NCI-H2196 (cell line): ENCODE data around the gene NADSYN1.
"Not testable (repeated sequence)": the region's sequence is repeated elsewhere in the genome, so short reads cannot be mapped to it uniquely, and the experiment has no call there.

Experiments
- DNase-seq: peaks from one replicate; lab custom pipeline; 2025; ENCODE audit not compliant: unreplicated experiment; lab: John Stamatoyannopoulos, UW

NADSYN1 gene

DNA sequence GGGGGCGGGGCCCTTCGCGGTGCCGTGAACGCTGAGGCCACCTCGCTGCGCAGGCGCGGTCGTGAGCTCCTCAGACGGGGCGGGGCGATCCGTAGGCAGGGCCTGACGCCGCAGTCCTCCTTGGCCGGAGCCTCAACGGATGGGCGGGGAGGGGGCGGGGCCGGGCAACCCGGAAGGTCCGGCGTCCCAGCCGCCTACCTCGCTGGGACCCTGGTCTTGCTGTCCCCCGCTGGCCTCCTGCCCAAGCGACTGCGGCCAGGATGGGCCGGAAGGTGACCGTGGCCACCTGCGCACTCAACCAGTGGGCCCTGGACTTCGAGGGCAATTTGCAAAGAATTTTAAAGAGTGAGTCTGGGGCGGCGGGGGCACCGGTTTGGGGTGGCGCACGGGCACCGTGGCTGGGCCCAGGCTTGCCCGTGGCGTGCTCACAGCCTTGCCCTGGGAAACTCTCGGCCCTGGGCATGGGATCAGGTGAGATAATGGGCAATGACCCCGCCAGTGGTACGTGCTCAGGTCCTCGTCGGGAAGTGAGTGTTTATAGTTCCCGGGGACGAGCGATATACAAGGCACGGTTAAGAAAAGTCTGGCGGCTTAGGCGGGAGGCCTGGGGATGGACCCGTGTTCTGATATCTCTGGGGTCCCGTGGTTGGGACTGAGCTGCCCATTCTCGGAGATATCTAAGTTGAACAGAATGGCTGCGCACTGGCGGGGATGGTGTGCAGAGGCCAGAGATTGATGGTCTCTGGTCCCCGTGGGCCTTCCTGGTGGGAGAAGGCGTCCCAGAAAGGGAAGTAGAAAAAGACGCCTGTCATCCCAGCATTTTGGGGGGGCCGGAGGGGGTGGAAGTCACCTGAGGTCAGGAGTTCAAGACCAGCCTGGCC lies at the start of gene NADSYN1:
Gene NADSYN1 (plus strand): TSS at position 167 of the 881 bp plus-strand sequence. CDS start 94 bp downstream, at position 261.
- DNase-seq: peak; percentile 95

DNA sequence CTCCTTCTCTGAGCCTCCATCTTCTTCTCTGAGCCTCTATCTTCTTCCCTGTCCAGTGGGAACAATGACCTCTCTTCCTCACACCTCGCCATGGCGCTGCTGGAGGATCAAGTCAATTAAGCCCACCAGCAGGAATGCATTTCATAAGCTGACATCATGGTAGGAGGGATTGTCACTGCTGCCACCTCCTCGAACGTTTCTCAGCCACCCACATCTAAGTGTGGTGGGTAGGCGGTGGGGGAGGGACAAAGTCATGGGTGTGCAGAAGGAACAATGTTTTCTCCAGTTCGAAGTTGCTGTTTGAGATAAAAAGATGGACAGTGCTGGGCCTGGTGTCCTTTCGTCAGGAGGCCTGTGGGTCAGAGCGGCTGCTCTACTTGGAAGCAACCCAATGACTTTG lies 48.8 kb upstream of the NADSYN1 start:
- no peak for DNase-seq

DNA sequence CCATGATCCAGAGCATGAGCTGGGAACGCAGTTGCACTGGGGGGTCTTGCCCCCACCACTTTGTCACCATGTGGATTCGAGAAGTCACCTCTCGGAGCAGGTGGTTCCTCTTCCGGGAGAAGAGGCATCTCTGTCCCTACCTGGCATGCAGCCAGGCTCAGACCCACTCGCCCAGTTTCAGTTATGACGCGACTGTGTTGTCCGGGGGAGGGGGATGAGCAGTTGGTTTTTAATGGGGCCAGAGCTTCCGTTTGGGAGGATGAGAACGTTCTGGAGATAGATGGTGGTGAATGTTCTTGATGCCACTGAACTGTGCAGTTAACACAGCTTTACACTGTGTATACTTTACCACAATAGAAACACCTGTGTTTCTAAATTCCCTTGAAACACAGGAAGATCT lies 46.3 kb upstream of the NADSYN1 start:
- DNase-seq: no peak

DNA sequence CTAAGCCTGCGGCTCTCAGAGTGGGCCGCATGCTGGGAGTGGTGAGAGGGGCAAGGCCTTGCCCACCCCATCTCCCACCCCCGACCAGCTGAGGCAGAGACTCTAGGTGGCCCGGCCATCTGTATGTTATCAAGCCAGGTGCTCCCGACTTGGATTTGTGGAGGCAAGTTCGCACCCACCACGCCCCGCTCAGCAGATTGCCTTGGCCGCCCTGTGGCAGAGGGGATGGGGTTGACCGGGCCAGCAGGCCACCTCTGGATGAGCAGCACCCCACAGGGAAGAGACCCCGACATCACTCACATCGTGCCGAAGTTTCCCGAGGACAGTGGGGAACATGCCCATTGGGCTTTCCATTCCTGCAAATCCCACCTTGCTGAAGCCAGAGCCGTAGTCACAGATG lies 45.6 kb upstream of the NADSYN1 start:
- no peak for DNase-seq

DNA sequence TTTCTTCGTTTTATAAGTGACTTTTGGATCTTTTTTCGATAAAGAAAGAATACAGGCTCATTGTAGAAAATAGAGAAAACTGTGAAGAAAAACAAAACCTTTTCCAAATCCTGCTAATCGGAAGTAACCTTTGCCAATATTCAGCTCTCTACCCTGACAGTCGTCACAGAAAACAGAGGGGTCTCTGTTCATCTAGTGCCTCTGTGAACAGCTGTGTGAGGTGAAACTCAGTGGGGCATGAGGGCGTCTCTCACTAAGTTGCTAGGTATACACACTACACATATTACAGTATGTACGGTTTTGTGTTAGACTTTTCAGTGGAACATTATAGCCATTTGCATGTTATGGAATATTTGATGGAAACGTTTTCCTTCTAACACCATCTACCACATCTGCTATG lies 44.2 kb upstream of the NADSYN1 start:
- no peak for DNase-seq

DNA sequence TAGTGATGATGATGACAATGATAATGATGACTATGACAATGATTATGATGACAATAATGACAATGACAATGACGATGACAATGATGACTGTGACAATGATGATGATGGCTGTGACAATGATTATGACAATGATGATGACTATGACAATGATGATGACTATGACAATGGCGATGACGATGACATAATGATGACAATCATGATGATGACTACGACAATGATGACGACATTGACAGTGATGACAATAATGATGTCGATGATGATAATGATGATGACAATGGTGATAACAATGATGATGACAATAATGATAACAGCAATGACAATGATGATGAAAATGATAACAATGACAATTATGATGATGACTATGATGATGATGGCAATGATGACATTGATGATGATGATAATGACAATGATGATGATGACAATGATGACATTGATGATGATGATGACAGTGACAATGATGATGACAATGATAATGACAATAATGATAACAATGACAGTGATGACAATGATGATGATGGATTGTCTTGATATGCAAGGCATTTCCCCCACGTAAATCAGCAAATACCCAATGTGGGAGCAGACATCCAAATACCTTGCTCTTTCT lies 42.5 kb upstream of the NADSYN1 start:
- no peak for DNase-seq

DNA sequence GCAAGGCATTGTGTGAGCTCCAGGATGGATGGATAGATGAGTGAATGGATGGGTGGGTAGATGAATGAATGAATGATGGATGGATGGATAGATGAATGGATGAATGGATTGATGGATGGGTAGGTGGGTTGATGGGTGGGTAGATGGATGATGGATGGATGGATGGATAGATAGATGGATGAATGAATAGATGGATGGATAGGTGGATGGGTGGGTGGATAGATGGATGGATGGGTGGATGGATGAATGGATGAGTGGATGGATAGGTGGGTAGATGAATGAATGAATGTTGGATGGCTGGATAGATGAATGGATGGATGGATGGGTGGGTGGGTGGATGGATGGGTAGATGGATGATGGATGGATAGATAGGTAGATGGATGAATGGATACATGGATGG lies 38.4 kb upstream of the NADSYN1 start:
- no peak for DNase-seq

DNA sequence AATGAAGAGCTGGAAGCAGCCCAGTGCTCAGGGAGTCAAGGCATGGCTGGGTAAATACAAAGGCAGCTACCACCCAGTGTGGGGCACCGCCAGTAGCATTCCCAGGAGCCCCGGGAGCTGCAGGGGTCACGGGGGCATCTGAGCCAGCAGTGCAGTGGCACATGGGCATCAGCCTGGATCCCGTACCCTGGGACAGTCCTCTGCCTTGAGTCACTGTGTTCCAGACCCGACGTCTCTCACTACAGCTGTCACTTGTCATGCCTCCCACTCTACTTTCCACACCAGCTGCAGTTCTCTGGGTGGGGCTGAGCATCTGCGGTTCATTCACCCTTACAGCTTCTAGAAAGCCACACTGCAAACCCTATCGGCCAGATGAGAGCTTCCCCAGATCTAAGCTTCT lies 34.4 kb upstream of the NADSYN1 start:
- DNase-seq: no peak

DNA sequence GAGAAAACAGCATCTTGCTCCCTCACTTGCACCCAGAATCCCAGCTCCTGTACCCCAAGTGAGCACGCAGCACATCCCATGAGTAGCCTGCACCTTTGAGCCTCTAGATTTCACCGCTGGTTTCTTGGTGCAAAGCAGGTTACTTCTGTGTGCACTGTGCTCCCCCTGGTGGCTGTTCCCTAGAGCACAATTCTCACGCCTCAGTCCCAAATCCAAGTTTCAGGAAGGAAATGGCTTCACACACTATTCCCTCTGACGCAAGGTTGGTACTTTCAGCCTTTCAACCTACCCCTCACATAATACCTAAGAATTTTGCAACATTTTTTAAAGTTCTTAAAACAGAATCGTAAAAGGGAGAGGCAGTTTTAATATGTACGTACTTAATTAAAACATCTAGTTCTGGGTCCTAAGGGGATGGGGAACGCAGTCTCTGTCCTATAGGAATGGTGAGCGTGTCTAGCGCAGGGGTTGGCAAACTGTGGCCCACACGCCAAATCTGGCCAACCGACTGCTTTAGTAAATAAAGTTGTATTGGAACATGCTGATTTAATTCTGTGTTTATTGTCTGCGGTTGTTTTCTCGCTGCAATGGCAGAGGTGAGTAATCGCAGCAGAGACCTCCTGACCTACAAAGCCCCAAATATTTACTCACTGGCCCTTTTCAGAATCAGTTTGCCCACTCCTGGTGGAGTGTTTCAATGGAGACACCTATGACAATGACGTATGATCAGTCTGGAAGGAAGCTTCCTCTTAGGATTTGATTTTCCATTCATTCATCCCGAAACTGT lies 32.4 kb upstream of the NADSYN1 start:
- peak; percentile 56 for DNase-seq

DNA sequence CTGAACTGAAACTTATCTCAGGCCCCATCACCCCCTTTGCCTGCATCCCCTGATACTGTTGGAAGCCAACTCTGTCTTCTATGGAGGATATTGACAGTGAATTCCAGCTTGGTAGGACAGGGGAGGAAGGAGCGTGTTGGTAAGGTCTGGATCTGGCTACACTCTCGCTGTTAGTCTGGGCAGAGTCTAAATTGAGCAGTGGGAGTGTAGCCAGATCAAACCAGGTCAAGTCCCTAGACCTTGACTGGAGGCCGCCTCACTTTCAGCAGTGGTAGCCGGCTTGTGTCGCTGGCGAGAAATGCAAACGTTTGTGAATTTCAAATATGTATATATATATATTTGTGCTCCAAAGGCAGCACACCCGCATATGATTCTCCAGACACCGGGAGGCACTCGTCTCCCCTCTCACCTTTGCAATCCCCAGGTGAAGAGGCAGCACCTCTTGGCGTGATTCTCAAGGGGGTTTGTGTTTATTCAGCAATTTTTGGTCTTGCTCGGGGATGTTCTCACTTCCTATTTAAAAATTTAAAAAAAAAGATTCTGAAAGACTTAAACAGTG lies 31.5 kb upstream of the NADSYN1 start:
- DNase-seq: no peak

DNA sequence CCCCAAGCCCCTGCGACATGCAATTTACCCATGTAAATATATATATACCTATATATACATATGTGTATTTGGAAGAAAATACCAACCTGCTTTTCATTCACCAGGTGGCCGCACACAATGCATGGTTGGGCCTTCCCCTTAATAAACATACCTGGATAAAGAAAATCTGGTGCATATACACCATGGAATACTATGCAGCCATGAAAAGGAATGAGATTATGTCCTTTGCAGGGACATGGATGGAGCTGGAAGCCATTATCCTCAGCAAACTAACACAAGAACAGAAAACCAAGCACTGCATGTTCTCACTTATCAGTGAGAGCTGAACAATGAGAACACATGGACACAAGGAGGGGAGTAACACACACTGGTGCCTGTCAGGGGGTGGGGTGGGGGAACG lies 30.7 kb upstream of the NADSYN1 start:
- not testable (repeated sequence) for DNase-seq

DNA sequence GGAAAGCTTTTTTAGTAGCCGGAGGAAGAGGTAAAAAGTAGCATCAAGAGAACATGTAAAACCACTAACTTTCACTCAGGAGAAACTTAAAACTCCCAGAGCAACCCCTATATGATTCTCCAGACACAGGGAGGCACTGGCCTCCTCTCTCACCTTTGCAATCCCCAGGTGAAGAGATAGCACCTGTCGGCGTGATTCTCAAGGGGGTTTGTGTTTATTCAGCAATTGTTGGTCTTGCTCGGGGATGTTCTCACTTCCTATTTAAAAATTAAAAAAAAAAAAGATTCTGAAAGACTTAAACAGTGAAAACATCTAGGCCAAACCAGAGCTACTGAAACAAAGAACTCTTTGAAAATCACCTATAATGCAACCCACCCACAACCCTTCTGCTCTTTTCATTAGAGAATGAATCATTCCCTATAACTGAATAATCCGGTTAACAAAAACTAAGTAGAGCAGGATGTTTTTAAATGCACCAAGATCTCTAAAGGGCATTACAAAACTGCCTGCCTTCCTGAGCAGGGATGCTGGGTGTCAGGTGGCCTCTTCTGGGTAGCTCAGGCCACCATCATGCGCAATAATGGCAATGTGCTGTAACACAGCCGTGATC lies 29.7 kb upstream of the NADSYN1 start:
- no peak for DNase-seq

DNA sequence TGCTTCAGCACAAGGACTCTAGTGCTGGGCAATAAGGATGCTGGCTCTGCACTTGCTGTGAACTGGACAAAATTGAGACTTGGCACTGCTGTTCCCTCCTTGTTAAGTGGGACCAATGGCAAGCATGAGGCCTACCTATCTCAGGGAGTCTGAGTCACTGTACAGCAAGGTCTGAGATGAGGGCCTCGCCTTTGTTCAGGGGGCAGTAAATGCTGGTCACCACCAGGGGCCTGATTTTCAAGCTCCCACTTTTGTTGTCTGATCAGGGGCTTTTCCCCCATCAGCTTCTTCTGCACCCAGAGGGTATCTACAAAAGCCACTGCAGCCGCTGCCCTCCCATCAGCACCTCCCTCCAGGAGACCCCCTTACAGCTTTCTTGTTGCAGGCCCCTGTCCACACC lies 27.6 kb upstream of the NADSYN1 start:
- DNase-seq: no peak

DNA sequence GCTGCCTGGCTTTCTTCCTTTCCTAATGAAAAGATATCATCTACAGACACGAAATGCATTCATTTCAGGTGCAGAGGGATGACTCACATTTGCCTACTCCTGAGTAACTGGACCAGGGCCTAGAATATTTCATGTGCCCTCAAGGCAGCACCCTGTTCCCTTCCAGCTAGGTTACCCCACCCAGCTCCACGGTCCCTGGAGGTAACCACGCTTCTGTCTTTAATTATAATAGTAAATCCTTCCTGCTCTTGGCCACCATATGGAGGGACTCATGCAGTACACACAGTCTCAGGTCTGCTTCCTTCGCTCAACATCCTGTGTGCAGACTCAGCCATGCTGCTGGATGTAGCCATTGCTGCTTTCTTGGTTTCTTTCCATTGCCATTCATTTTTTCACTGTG lies 27.1 kb upstream of the NADSYN1 start:
- DNase-seq: peak; percentile 54

DNA sequence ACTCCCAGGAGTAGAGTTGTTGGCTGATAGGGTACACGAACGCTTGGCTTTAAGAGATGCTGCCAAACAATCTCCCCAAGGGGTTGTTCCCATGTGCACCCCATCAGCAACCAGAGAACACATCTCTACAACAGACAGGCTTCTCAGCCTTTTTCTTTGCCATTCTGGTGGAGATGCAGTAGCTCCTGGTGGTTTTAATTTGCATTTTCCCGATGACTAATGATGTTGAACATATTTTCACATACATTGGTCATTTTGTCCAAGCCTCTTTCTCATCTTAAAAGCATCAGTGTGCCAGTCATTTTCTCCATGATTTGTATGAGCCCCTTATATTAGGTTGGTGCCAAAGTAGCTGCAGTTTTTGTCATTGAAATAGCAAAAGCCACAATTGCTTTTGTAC lies 26.6 kb upstream of the NADSYN1 start:
- no peak for DNase-seq

DNA sequence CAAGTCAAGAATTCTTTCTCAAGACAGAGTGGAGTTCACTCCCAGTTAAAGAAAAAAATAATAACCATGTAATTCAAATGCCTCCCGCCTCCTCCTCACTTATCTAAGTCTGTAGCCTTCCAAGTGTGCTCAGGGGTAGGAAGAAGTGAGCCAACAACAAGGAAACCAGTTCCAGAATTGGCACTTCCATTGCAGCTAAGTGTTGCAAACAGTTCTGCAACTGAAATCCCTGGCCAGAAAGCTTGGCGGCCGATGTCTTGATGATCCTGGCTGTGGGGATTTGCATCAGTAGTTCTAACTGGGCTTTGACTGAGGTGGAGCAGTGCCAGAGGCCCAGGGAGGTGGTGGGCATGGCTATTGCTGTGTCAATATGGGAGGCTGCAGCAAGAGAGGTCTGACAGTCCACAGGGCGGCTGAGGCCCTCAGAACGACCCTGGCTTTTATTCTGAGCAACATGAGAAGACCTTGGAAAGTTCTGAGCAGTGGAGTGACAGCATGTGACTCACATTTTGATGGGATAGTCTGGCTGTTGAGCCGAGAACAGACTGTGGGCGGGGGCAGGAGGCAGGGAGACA lies 24.1 kb upstream of the NADSYN1 start:
- DNase-seq: no peak

DNA sequence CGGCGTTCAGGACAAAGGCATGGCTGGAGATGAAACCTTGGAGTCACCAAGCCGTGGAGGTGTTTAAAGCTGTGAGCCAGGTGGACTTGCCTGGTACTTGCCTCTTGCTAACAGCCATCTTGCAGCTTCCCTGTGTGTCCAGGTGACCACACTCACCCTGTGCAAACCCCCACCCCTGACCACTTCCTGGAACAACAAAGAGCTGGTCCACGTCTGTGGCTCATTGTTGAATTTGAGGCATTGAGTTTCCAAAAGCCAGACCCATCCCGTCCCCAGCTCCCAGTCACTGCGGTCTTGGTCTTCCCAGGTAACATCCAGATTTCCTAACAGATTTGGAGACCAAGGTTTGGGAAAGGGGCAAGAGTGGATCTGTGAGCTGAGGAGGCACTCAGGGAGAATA lies 23.3 kb upstream of the NADSYN1 start:
- no peak for DNase-seq

DNA sequence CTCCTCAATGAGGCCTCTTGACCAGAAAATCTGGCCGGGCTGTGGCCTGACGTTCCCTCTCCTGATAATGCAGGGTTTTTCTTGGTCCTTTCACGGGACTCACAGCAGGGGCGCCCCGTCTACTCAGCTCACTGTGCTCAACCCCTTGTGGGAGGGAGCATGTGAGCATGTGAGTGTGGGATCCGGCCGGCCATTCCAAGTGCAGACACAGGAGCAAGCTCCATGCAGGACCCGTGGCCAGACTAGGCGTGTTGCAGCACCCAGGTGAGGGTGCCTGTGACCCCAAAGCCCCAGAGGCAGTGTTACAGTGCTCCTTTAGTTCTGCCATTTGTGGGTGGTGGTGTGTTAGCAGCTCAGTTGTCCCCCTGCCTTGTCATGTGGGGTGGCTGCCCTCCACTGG lies 22.8 kb upstream of the NADSYN1 start:
- DNase-seq: no peak

DNA sequence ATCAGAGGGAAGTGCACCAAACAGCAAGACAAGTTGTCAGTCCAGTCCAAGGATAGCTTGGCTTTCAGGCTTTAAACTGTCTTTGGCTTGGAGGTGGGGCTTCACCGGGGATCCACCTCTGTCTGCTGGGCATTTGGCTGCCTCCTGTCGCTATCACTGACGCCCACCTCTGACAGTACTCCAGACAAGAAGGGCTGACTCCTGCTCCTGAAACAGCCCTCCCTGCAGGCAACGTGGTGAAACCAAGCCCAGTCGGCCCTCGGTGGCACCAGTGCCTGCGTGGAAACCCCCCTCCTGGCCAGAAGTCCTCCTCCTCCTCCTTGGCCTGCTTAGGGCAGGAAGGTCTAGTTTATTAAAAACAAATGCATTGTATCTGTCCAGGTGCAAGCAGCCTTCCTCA lies 21.7 kb upstream of the NADSYN1 start:
- DNase-seq: no peak

DNA sequence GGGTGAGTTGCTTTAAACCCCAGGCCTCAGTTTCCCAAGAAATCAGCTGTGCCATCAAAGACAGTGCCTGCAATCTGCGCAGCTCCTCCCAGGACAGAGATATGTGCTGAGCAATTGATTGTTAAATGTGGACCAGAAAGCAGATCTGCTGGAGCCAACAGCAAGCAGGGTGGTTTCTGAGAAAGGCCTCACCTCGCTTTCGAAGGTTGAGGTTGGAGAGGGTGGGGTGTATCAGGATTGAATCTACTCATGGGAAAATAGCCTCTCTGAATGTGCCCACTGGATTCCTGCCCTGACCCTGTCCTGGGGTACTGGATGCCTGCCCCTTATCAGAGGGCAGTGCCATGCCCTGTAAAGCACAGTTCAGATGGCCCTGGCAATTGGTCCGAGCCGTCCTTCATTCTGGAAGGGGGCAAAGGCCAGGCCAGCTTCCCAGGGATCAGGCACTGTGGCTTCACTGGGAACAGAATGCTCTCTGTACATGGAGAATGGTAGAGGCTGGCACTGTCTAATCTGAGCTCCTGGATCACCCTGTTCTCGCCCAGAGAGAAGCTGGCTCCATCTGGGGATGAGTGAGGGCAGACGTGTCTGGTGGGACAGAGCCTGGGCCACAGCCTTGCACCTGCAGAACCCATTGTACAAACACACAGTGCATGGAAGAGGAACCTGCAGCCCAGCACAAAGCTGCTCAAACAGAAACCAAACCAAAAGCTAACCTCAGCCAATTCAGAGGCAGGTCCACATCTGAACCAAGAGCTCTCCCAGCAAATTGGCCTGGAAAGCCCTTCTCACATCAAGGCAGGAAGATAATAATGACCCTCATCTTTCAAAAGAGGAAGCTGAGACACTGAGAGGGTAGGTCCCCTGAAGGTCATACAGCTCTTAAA lies 20.0 kb upstream of the NADSYN1 start:
- no peak for DNase-seq
